ENCODE results near the gene TRIM31. TPM values are rescaled to one million over a fixed set of nuclear protein-coding genes. Genes with fewer than 3 reads are reported as not detected.

The TRIM31 gene
- total RNA-seq, 1 experiment from 2014 or later = not detected

- no peak within 1 kb of the TSS for H3K18ac ChIP-seq (ENCODE audit: insufficient read length, low read depth, low read length)
- no peak within 1 kb of the TSS; the same call in 1 of the 2 replicates for H3K14ac ChIP-seq (ENCODE audit: insufficient read depth, low read length)
- H3K56ac ChIP-seq (ENCODE audit: insufficient read length, low read depth, low read length) = no peak within 1 kb of the TSS
- no peak within 1 kb of the TSS for H4K91ac ChIP-seq (ENCODE audit: insufficient read length, low read depth, low read length)
- peak within 1 kb of the TSS; percentile 83 for H3K4me2 ChIP-seq (ENCODE audit: insufficient read depth, insufficient read length, low read length)
- TF ChIP-seq, protein P1, sequence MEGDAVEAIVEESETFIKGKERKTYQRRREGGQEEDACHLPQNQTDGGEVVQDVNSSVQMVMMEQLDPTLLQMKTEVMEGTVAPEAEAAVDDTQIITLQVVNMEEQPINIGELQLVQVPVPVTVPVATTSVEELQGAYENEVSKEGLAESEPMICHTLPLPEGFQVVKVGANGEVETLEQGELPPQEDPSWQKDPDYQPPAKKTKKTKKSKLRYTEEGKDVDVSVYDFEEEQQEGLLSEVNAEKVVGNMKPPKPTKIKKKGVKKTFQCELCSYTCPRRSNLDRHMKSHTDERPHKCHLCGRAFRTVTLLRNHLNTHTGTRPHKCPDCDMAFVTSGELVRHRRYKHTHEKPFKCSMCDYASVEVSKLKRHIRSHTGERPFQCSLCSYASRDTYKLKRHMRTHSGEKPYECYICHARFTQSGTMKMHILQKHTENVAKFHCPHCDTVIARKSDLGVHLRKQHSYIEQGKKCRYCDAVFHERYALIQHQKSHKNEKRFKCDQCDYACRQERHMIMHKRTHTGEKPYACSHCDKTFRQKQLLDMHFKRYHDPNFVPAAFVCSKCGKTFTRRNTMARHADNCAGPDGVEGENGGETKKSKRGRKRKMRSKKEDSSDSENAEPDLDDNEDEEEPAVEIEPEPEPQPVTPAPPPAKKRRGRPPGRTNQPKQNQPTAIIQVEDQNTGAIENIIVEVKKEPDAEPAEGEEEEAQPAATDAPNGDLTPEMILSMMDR (conservative IDR thresholded peaks at IDR 0.05) = no peak
- no peaks in the 10 kb centered on the region for H3K79me2 ChIP-seq (ENCODE audit: insufficient read depth, low read length)
- Mint-ChIP-seq H3K27ac (peak within 1 kb of the TSS in 1 of 3 experiments; percentile 86; a peak in 1 of 7 replicates), H3K36me3 (ENCODE audit: insufficient read depth in 1 of 3, low read depth in 3 of 3) (peaks cover 0 to 8% (median 8%) of the 10 kb centered on the region in 3 experiments; a peak in 4 of 7 replicates), H3K4me3 (peak within 1 kb of the TSS; percentile 73 to 93), H3K9me3 (peaks cover 0 to 3% of the 10 kb centered on the region in 2 experiments; a peak in 2 of 5 replicates), H3K27me3 (ENCODE audit: low read depth) (peaks cover 99% of the 10 kb centered on the region), H3K4me1 (peaks cover 34 to 36% of the 10 kb centered on the region in 2 experiments)
- H4K5ac ChIP-seq (ENCODE audit: insufficient read length, low read depth, low read length) = no peak within 1 kb of the TSS
- DNase-seq = no peak
- H2BK5ac ChIP-seq (ENCODE audit: insufficient read length, low read length) = no peak within 1 kb of the TSS
- H3K23ac ChIP-seq (ENCODE audit: insufficient read length, low read depth, low read length) = no peak within 1 kb of the TSS
- no peak within 1 kb of the TSS for H2AFZ ChIP-seq (ENCODE audit: low read length)
- H2BK12ac ChIP-seq (ENCODE audit: insufficient read length, low read depth, low read length) = no peak within 1 kb of the TSS
- no peaks in the 10 kb centered on the region for H3K79me1 ChIP-seq (ENCODE audit: insufficient read depth, low read depth, low read length, poor library complexity, severe bottlenecking)
- peaks cover 29% of the 10 kb centered on the region for H3K23me2 ChIP-seq (ENCODE audit: insufficient read length, low read depth, low read length, poor library complexity, severe bottlenecking)
- no CpG with 5 or more reads among the region's 64 CpGs for WGBS (ENCODE audit: extremely low coverage, insufficient read length, low lambda C conversion rate)
- H3K9ac ChIP-seq (ENCODE audit: extremely low read depth, insufficient read length, low read length) = no peak within 1 kb of the TSS
- H2BK120ac ChIP-seq (ENCODE audit: low read depth, low read length, poor library complexity, severe bottlenecking) = no peak within 1 kb of the TSS
- no peak within 1 kb of the TSS for H2BK15ac ChIP-seq (ENCODE audit: low read depth, low read length)
- H3K9me3 ChIP-seq (ENCODE audit: control insufficient read depth, low read depth, low read length) = no peaks in the 10 kb centered on the region
- H4K20me1 ChIP-seq (ENCODE audit: control insufficient read depth, insufficient read depth, insufficient read length) = no peaks in the 10 kb centered on the region
- no peak within 1 kb of the TSS for H3K4ac ChIP-seq (ENCODE audit: low read depth, low read length)
- H3T11ph ChIP-seq (ENCODE audit: low read length) = no peak within 1 kb of the TSS
- H3K27me3 ChIP-seq (ENCODE audit: insufficient read depth, low read length) = peaks cover 45% of the 10 kb centered on the region
- H2BK20ac ChIP-seq (ENCODE audit: low read depth, low read length, poor library complexity, severe bottlenecking) = no peak within 1 kb of the TSS
- H3K27ac ChIP-seq (ENCODE audit: insufficient read length, low read depth, low read length) = no peak within 1 kb of the TSS
- H2AK5ac ChIP-seq (ENCODE audit: insufficient read length, low read length) = no peak within 1 kb of the TSS
- no peaks in the 10 kb centered on the region for H3K4me1 ChIP-seq (ENCODE audit: insufficient read depth, low read length)
- H4K8ac ChIP-seq (replicated peaks; ENCODE audit: insufficient read length, low read depth, low read length) = no peak within 1 kb of the TSS
Observed at GRCh38 chr6:30075094-30075789, 37.6 kb downstream of the TRIM31 start, which contains the start of gene RNF39. Gene RNF39 (minus strand): TSS chr6:30075769. CDS start chr6:30075585, 184 bp downstream.
